H1 (cell line): ENCODE data around the gene MEIS2. TPM values are rescaled to one million over a fixed set of nuclear protein-coding genes. Genes with fewer than 3 reads are reported as not detected.

Experiments
- CTCF ChIA-PET: fragments of 300-600 bp; sonication (Branson Sonifier 250); formaldehyde crosslinking; loops from one replicate; lab custom pipeline; 2021; ENCODE audit not compliant: partially characterized antibody; lab: Charles Lee
- POLR2A ChIA-PET: fragments of 300-600 bp; sonication (Branson Sonifier 250); formaldehyde crosslinking; loops from one replicate; lab custom pipeline; 2021; ENCODE audit warnings: inconsistent platforms; ENCODE audit not compliant: partially characterized antibody; lab: Charles Lee
- DNase-seq, 2 experiments: peaks; one replicate each; pipeline versions ENCODE4 v3.0.0 to v3.0.0-alpha.2; 2010 to 2022; ENCODE audit warnings: low spot score in 2 of 2, low read depth in 1 of 2, mixed read lengths in 1 of 2
- FAIRE-seq: peaks from 2 replicates; lab custom pipeline; 2011; peaks lifted over from hg19 to GRCh38; lab: Jason Lieb, UNC
- H2AFZ ChIP-seq: 2 replicates; pipeline ENCODE4 v1.8.1; 2012; ENCODE audit warnings: low read length, inconsistent platforms
- H2AK5ac ChIP-seq: 2 replicates; pipeline ENCODE4 v1.6.1; 2013; ENCODE audit warnings: low read depth, low read length
- H2BK120ac ChIP-seq: replicated peaks from 2 replicates; pipeline ENCODE3; 2013; ENCODE audit warnings: low read depth, low read length, inconsistent platforms
- H2BK12ac ChIP-seq: 2 replicates; pipeline ENCODE4 v1.6.1; 2013; ENCODE audit warnings: low read depth, low read length
- H2BK15ac ChIP-seq: 2 replicates; pipeline ENCODE4 v1.6.1; 2013; ENCODE audit warnings: low read length
- H2BK20ac ChIP-seq: 2 replicates; pipeline ENCODE4 v1.6.1; 2013; ENCODE audit warnings: low read length
- H2BK5ac ChIP-seq: 2 replicates; pipeline ENCODE4 v1.6.1; 2013; ENCODE audit warnings: low read depth, low read length
- H3K14ac ChIP-seq: 2 replicates; pipeline ENCODE4 v1.6.1; 2013; ENCODE audit warnings: inconsistent platforms; ENCODE audit not compliant: insufficient read length
- H3K18ac ChIP-seq: 2 replicates; pipeline ENCODE4 v1.6.1; 2013; ENCODE audit warnings: low read length; ENCODE audit errors: extremely low read depth
- H3K23ac ChIP-seq: 2 replicates; pipeline ENCODE4 v1.6.1; 2013; ENCODE audit warnings: inconsistent platforms; ENCODE audit not compliant: insufficient read length
- H3K23me2 ChIP-seq: 2 replicates; pipeline ENCODE4 v1.6.1; 2013; ENCODE audit warnings: low read depth, low read length
- H3K27ac ChIP-seq: 2 replicates; pipeline ENCODE4 v1.6.1; 2011; ENCODE audit warnings: low read depth, low read length, inconsistent platforms
- H3K27me3 ChIP-seq, 4 experiments: replicated peaks in 1 of 4; 1 replicate in 1 of 4; 2 replicates in 3 of 4; pipeline versions ENCODE4 v1.6.1 to v1.8.1; 2011 to 2013; ENCODE audit warnings: low read length in 3 of 4, mild to moderate bottlenecking in 3 of 4, inconsistent platforms in 2 of 4, mixed read lengths in 2 of 4, moderate library complexity in 1 of 4; ENCODE audit not compliant: control insufficient read depth in 3 of 4, insufficient read depth in 3 of 4; ENCODE audit errors: extremely low read depth in 1 of 4
- H3K36me3 ChIP-seq, 4 experiments: 2 replicates each; pipeline versions ENCODE4 v1.6.1 to v1.8.1; 2011 to 2013; ENCODE audit warnings: mild to moderate bottlenecking in 4 of 4, low read length in 3 of 4, moderate library complexity in 2 of 4, control low read depth in 1 of 4, inconsistent platforms in 1 of 4; ENCODE audit not compliant: insufficient read depth in 4 of 4, control insufficient read depth in 2 of 4
- H3K4ac ChIP-seq: replicated peaks from 2 replicates; pipeline ENCODE3; 2013; ENCODE audit warnings: low read length, low read depth, mixed read lengths, inconsistent platforms; ENCODE audit not compliant: insufficient read length
- H3K4me1 ChIP-seq, 4 experiments: replicated peaks in 1 of 4; 1 replicate in 1 of 4; 2 replicates in 3 of 4; pipeline versions ENCODE4 v1.6.1 to v1.8.1; 2011 to 2013; ENCODE audit warnings: low read length in 3 of 4, inconsistent platforms in 2 of 4, mixed read lengths in 1 of 4; ENCODE audit not compliant: insufficient read depth in 4 of 4, control insufficient read depth in 3 of 4
- H3K4me2 ChIP-seq, 2 experiments: 2 replicates each; pipeline versions ENCODE4 v1.6.1 to v1.8.1; 2011 to 2013; ENCODE audit warnings: low read depth in 2 of 2, low read length in 2 of 2, control low read depth in 1 of 2, inconsistent platforms in 1 of 2, mild to moderate bottlenecking in 1 of 2; ENCODE audit not compliant: insufficient read depth in 1 of 2
- H3K4me3 ChIP-seq, 4 experiments: fragments of 200-600, 300-600 bp in 1 of 4; sonication (generic), shearing (Covaris generic), sonication (Bioruptor Twin) in 1 of 4; 2 replicates each; pipeline versions ENCODE4 v1.5.1 to v1.8.1; 2011 to 2016; ENCODE audit warnings: low read length in 4 of 4, low read depth in 3 of 4, control low read depth in 2 of 4, inconsistent platforms in 2 of 4, mild to moderate bottlenecking in 2 of 4, mixed read lengths in 1 of 4, moderate library complexity in 1 of 4; ENCODE audit not compliant: insufficient read depth in 2 of 4; ENCODE audit errors: extremely low read depth in 1 of 4
- H3K56ac ChIP-seq: replicated peaks from 2 replicates; pipeline ENCODE3; 2013; ENCODE audit warnings: low read depth, mild to moderate bottlenecking, mixed read lengths, low read length, inconsistent platforms; ENCODE audit not compliant: insufficient read length
- H3K79me1 ChIP-seq: 2 replicates; pipeline ENCODE4 v1.6.1; 2013; ENCODE audit warnings: low read depth, low read length, control low read depth
- H3K79me2 ChIP-seq, 2 experiments: 2 replicates each; pipeline versions ENCODE4 v1.6.1 to v1.8.1; 2012 to 2013; ENCODE audit warnings: low read length in 2 of 2, mild to moderate bottlenecking in 2 of 2, inconsistent platforms in 1 of 2; ENCODE audit not compliant: insufficient read depth in 2 of 2, control insufficient read depth in 1 of 2
- H3K9ac ChIP-seq, 4 experiments: replicated peaks in 1 of 4; 1 replicate in 1 of 4; 2 replicates in 3 of 4; pipeline versions ENCODE4 v1.6.1 to v1.8.1; 2011 to 2013; ENCODE audit warnings: low read depth in 3 of 4, low read length in 3 of 4, control low read depth in 2 of 4, mild to moderate bottlenecking in 2 of 4, moderate library complexity in 2 of 4, inconsistent platforms in 1 of 4; ENCODE audit errors: extremely low read depth in 1 of 4
- H3K9me3 ChIP-seq, 2 experiments: 2 replicates each; pipeline versions ENCODE4 v1.6.1 to v1.8.1; 2012 to 2013; ENCODE audit warnings: mild to moderate bottlenecking in 2 of 2, moderate library complexity in 2 of 2, control low read depth in 1 of 2, inconsistent platforms in 1 of 2, low read depth in 1 of 2, low read length in 1 of 2, mixed read lengths in 1 of 2; ENCODE audit not compliant: insufficient read depth in 2 of 2
- H4K20me1 ChIP-seq, 2 experiments: replicated peaks in 1 of 2; 2 replicates each; pipeline versions ENCODE3 to v1.8.1; 2011 to 2013; ENCODE audit warnings: inconsistent platforms in 2 of 2, low read length in 2 of 2, mild to moderate bottlenecking in 1 of 2; ENCODE audit not compliant: insufficient read depth in 2 of 2, control insufficient read depth in 1 of 2
- H4K5ac ChIP-seq: 2 replicates; pipeline ENCODE4 v1.6.1; 2013; ENCODE audit warnings: low read length, low read depth, mixed read lengths, inconsistent platforms; ENCODE audit not compliant: insufficient read length
- H4K8ac ChIP-seq: 2 replicates; pipeline ENCODE4 v1.8.0; 2013; ENCODE audit warnings: mild to moderate bottlenecking, moderate library complexity, low read length, inconsistent platforms; ENCODE audit not compliant: insufficient read depth; ENCODE audit errors: extremely low read depth
- H4K91ac ChIP-seq: replicated peaks from 2 replicates; pipeline ENCODE3; 2013; ENCODE audit warnings: low read length, mixed read lengths, inconsistent platforms; ENCODE audit not compliant: insufficient read length
- ATF3 ChIP-seq: IDR thresholded peaks from 2 replicates; pipeline ENCODE4 v1.6.1; 2011; ENCODE audit warnings: low read depth, mild to moderate bottlenecking, low read length; ENCODE audit not compliant: insufficient read depth
- BRCA1 ChIP-seq: IDR thresholded peaks from 2 replicates; pipeline ENCODE4 v1.6.1; 2012; ENCODE audit warnings: low read depth, low read length, improper control_type of control experiment
- CEBPB ChIP-seq: IDR thresholded peaks from 2 replicates; pipeline ENCODE4 v1.6.1; 2012; ENCODE audit warnings: low read depth, low read length
- CHD2 ChIP-seq: IDR thresholded peaks from 2 replicates; pipeline ENCODE4 v1.6.1; 2012; ENCODE audit warnings: low read length, improper control_type of control experiment
- JUND ChIP-seq: IDR thresholded peaks from 2 replicates; pipeline ENCODE4 v1.6.1; 2011; ENCODE audit warnings: mild to moderate bottlenecking, improper control_type of control experiment, low read length
- KDM4A ChIP-seq: IDR thresholded peaks from one replicate; pipeline ENCODE4 v1.7.1; 2012; ENCODE audit warnings: low read depth, mild to moderate bottlenecking, moderate library complexity, low read length, inconsistent platforms; ENCODE audit not compliant: severe bottlenecking
- NRF1 ChIP-seq: IDR thresholded peaks from 2 replicates; pipeline ENCODE4 v1.6.1; 2011; ENCODE audit warnings: mild to moderate bottlenecking, low read depth, low read length, improper control_type of control experiment
- PHF8 ChIP-seq: fragments of 200-600 bp; sonication (generic); conservative IDR thresholded peaks from 2 replicates; pipeline ENCODE4 v1.7.1; 2012; ENCODE audit warnings: low read depth, mild to moderate bottlenecking, inconsistent platforms, low read length, moderate library complexity
- RAD21 ChIP-seq, 2 experiments: IDR thresholded peaks in 1 of 2; conservative IDR thresholded peaks in 1 of 2; 2 replicates each; pipeline ENCODE4 v1.6.1; 2011; ENCODE audit warnings: low read depth in 2 of 2, low read length in 2 of 2, improper control_type of control experiment in 1 of 2, inconsistent platforms in 1 of 2, mild to moderate bottlenecking in 1 of 2, moderate library complexity in 1 of 2
- TAF1 ChIP-seq: IDR thresholded peaks from 2 replicates; pipeline ENCODE4 v1.6.1; 2011; ENCODE audit warnings: mild to moderate bottlenecking, low read depth, low read length
- TEAD4 ChIP-seq: IDR thresholded peaks from 2 replicates; pipeline ENCODE4 v1.6.1; 2012; ENCODE audit warnings: low read depth, low read length, inconsistent platforms, mixed read lengths
- WGBS, 2 experiments: shearing (Covaris generic) in 1 of 2; methylation state at CpG; one replicate each; pipeline versions ENCODE4 v1.1.6 to v1.1.7; 2013 to 2015; ENCODE audit warnings: low lambda C conversion rate in 2 of 2, mixed read lengths in 2 of 2, inconsistent platforms in 1 of 2, low coverage in 1 of 2, missing lambda C conversion rate in 1 of 2; ENCODE audit not compliant: insufficient replicate concordance in 2 of 2, insufficient coverage in 1 of 2, insufficient read length in 1 of 2; ENCODE audit errors: extremely low coverage in 1 of 2, missing lambda C conversion rate in 1 of 2; 5-methylcytosine and 5-hydroxymethylcytosine counted together
- polyA plus RNA-seq, 7 experiments: library from polyadenylated mRNA; depleted of rRNA in 3 of 7; stranded (reverse) in 5 of 7; unstranded in 2 of 7; fragments of >200 nt in 5 of 7; fragments of 200-250 nt in 2 of 7; gene quantifications; 1 replicate in 5 of 7; 2 replicates in 1 of 7; 4 replicates in 1 of 7; pipeline versions ENCODE4 v1.2.1 to v1.2.3, GENCODE V29; 2011 to 2013; ENCODE audit warnings: missing spikeins in 2 of 7, mixed read lengths in 2 of 7
- total RNA-seq: library from RNA; stranded (reverse); fragmentation: NEBNext Ultra II Directional; extraction: Animal tissue kit (Norgen Biotek cat#: 25700); gene quantifications from 2 replicates; pipeline ENCODE4 v1.2.1, GENCODE V29; 2021

MEIS2 gene
- total and polyA plus RNA-seq, 2 of the 8 experiments (the other 6 are each of a cell fraction or from before 2014, with no cell fraction given), result 0.22 to 1.2 TPM

- no peak overlapping the region for H3K56ac ChIP-seq
- H2BK12ac ChIP-seq, result no peak overlapping the region
- H3K27me3 ChIP-seq, result no peaks in the 10 kb centered on the region
- FAIRE-seq (no peak), DNase-seq (no peak)
- H3K4ac ChIP-seq, result no peak overlapping the region
- CTCF ChIA-PET, result interaction anchor here (1.4 kb wide), 1 partner anchor 20 kb away, joined by 3 read pairs; no protein-coding TSS in a partner anchor
- POLR2A ChIA-PET, result no interaction called here
- H3K27ac ChIP-seq, result no peak overlapping the region
- no peaks in the 10 kb centered on the region for H3K23me2 ChIP-seq
- H3K9me3 ChIP-seq, result no peaks in the 10 kb centered on the region
- no peak overlapping the region for H2BK120ac ChIP-seq
- no peak overlapping the region for H3K9ac ChIP-seq
- no peak overlapping the region for H3K4me3 ChIP-seq
- no peaks in the 10 kb centered on the region for H3K79me2 ChIP-seq
- WGBS, 2 experiments, result 92% methylated on average over 4 of the region's 4 CpGs; no CpG with 5 or more reads in 1 of the 2 experiments
- no peak overlapping the region for H2BK5ac ChIP-seq
- no peaks in the 10 kb centered on the region for H3K36me3 ChIP-seq
- H2AFZ ChIP-seq, result no peak overlapping the region
- no peak overlapping the region for H3K23ac ChIP-seq
- H2AK5ac ChIP-seq, result no peak overlapping the region
- no peak overlapping the region for H2BK15ac ChIP-seq
- no peaks in the 10 kb centered on the region for H4K20me1 ChIP-seq
- no peak overlapping the region for H3K18ac ChIP-seq
- H3K14ac ChIP-seq, result no peak overlapping the region
- no peak overlapping the region for H2BK20ac ChIP-seq
- H4K91ac ChIP-seq, result no peak overlapping the region
- H3K4me1 ChIP-seq, result no peaks in the 10 kb centered on the region
- no peaks in the 10 kb centered on the region for H3K79me1 ChIP-seq
- no peak overlapping the region for H4K8ac ChIP-seq
- H4K5ac ChIP-seq, result no peak overlapping the region
- H3K4me2 ChIP-seq, result no peak overlapping the region
- TF ChIP-seq CEBPB (no peak), RAD21 (IDR thresholded peaks at IDR 0.05 in 1 of 2, conservative IDR thresholded peaks at IDR 0.05 in 1 of 2; ENCODE audit: low read depth in 2 of 2, low read length in 2 of 2) (no peak), ATF3 (no peak), CHD2 (no peak), PHF8 (no peak), TEAD4 (no peak), TAF1 (no peak), KDM4A (no peak), NRF1 (no peak), JUND (no peak), BRCA1 (no peak)
Observed at GRCh38 chr15:36965570-36966342, 134.6 kb downstream of the MEIS2 start.
